Immature natural killer cell (primary cell): Measurements from ENCODE around the gene WTAP. TPM values are rescaled to one million over a fixed set of nuclear protein-coding genes. Genes with fewer than 3 reads are reported as not detected.
"Not testable (repeated sequence)": the region's sequence is repeated elsewhere in the genome, so short reads cannot be mapped to it uniquely, and the experiment has no call there.

Experiments used
- DNase-seq, 3 donors: peaks; one replicate each; pipeline ENCODE4 v3.0.0; 2022; ENCODE audit warnings: mixed read lengths in 1 of 3
- H3K27ac Mint-ChIP-seq, 6 donors: one replicate each; pipeline ENCODE4 v1.8.0; 2020; ENCODE audit warnings: mixed read lengths in 6 of 6, mild to moderate bottlenecking in 5 of 6, inconsistent platforms in 4 of 6, moderate library complexity in 3 of 6
- H3K27me3 Mint-ChIP-seq, 3 donors: one replicate each; pipeline ENCODE4 v1.8.0; 2020 to 2021; ENCODE audit warnings: low read depth in 3 of 3, mild to moderate bottlenecking in 3 of 3, mixed read lengths in 3 of 3, moderate library complexity in 3 of 3, inconsistent platforms in 1 of 3
- H3K36me3 Mint-ChIP-seq, 3 donors: one replicate each; pipeline ENCODE4 v1.8.0; 2020; ENCODE audit warnings: mixed read lengths in 3 of 3, inconsistent platforms in 2 of 3, mild to moderate bottlenecking in 2 of 3
- H3K4me1 Mint-ChIP-seq, 2 donors: one replicate each; pipeline ENCODE4 v1.8.0; 2020; ENCODE audit warnings: inconsistent platforms in 2 of 2, mild to moderate bottlenecking in 2 of 2, mixed read lengths in 2 of 2, moderate library complexity in 1 of 2
- H3K4me3 Mint-ChIP-seq, 5 donors: one replicate each; pipeline ENCODE4 v1.8.0; 2020; ENCODE audit warnings: mild to moderate bottlenecking in 5 of 5, mixed read lengths in 5 of 5, inconsistent platforms in 3 of 5, moderate library complexity in 3 of 5
- H3K9me3 Mint-ChIP-seq, 6 donors: one replicate each; pipeline ENCODE4 v1.8.0; 2020; ENCODE audit warnings: mild to moderate bottlenecking in 6 of 6, mixed read lengths in 6 of 6, inconsistent platforms in 4 of 6, moderate library complexity in 3 of 6
- polyA plus RNA-seq, 3 donors: library from polyadenylated mRNA; unstranded; fragments of 300-500 nt; fragmentation: Illumina TruSeq; gene quantifications; one replicate each; pipeline ENCODE4 v1.2.3, GENCODE V29; 2021

WTAP gene
- polyA plus RNA-seq, 3 donors from 2014 or later = 145 to 169 (median 150) TPM

DNA sequence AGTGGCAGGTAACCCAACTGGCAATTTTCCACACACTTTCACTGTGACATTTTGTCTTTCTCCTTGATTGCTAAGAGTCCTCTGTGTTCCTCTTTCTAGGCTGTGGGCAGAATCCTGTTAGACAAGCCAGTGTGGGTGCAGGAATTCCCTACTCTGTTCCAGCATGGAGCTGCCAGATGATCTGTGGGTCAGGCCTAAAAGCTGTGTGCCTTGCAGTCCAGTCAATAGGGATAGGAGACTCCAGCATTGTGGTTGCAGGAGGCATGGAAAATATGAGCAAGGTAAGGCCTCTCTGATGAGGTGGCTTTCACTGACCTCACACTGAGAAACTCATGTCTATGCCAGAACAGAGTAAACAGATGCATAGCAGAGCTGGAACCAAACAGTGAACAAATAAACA, 39.6 kb downstream of the WTAP start:
- no peaks in the 10 kb centered on the region for H3K9me3 Mint-ChIP-seq
- H3K36me3 Mint-ChIP-seq = peaks cover 25 to 40% (median 26%) of the 10 kb centered on the region in 3 donors
- DNase-seq = no peak
- H3K27me3 Mint-ChIP-seq = peaks cover 8 to 13% (median 9%) of the 10 kb centered on the region in 3 donors
- H3K4me3 Mint-ChIP-seq = no peak overlapping the region
- H3K4me1 Mint-ChIP-seq = peaks cover 9 to 12% of the 10 kb centered on the region in 2 donors
- no peak overlapping the region for H3K27ac Mint-ChIP-seq

DNA sequence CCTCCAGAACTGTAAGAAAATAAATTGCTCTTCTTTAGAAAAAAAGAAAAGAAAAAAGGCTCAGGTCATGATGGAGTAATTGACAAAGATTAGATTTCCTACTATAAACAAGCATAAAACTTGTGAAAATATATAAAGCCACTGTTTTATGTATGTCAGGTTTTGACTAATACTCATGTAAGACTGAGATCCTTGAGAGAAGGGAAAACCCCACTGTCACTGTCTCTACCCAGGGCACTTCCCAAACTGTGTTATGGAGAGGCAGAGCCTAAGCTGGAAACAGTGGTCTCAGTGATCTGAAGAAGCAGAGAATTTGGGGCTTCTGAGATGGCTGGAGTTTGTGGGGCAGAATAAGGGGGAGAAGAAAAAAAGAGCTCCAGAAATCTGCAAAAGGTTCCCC, 42.2 kb downstream of the WTAP start:
- H3K4me3 Mint-ChIP-seq = no peak overlapping the region
- peaks cover 0 to 10% (median 2%) of the 10 kb centered on the region in 3 donors for H3K27me3 Mint-ChIP-seq
- H3K36me3 Mint-ChIP-seq = peaks cover 25 to 40% (median 26%) of the 10 kb centered on the region in 3 donors
- H3K27ac Mint-ChIP-seq = no peak overlapping the region
- DNase-seq = no peak
- H3K9me3 Mint-ChIP-seq = no peaks in the 10 kb centered on the region
- H3K4me1 Mint-ChIP-seq = peaks cover 0 to 2% of the 10 kb centered on the region in 2 donors

DNA sequence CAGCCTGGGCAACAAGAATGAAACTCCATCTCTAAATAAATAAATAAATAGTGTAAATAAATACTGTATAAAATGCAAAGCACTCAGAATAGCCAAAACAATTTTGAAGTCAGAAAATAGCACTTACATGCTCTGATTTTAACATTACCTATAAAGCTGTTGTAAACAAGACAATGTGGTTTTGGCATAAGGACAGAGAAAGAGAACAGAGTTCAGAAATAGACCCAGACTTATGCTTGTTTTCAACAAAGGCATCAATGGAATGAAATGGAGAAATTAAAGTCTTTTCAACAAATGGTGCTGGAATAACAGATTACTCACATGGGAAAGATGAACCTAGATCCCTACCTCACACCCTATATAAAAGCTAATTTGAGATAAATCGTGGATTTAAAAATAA, 44.9 kb downstream of the WTAP start:
- Mint-ChIP-seq H3K4me1 (no peaks in the 10 kb centered on the region), H3K36me3 (peaks cover 25 to 30% (median 26%) of the 10 kb centered on the region in 3 donors), H3K9me3 (no peaks in the 10 kb centered on the region), H3K27me3 (peaks cover 0 to 10% (median 2%) of the 10 kb centered on the region in 3 donors), H3K27ac (no peak overlapping the region), H3K4me3 (no peak overlapping the region)
- no peak for DNase-seq

DNA sequence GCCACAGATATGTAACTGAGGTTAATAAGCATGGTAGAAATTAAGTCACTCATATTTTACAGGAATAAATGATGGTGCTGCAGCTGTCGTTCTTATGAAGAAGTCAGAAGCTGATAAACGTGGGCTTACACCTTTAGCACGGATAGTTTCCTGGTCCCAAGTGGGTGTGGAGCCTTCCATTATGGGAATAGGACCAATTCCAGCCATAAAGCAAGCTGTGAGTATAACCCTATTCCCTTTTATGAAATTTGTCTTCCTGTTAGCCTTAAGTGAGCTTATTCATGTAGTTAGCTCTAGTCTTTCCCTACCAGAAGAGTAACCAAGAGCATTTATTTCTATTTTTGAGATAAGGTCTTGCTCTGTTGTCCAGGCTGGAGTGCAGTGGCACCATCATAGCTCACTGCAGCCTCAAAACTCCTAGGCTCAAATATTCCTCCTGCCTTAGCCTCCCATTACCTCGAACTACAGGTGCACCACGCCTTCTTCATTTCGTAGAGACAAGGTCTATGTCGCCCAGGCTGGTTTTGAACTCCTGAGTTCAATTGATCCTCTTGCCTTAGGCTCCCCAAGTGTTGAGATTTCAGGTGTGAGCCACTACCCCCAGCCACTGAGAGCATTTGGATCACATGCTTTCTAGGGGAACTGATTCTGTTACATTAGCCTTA, 50.1 kb downstream of the WTAP start:
- H3K4me3 Mint-ChIP-seq = no peak overlapping the region
- H3K36me3 Mint-ChIP-seq = peaks cover 19 to 35% (median 20%) of the 10 kb centered on the region in 3 donors
- peaks cover 7 to 12% of the 10 kb centered on the region in 2 donors for H3K4me1 Mint-ChIP-seq
- H3K9me3 Mint-ChIP-seq = no peaks in the 10 kb centered on the region
- H3K27ac Mint-ChIP-seq = peak overlapping the region in 4 of 6 donors; percentile 20 to 61 (median 42)
- H3K27me3 Mint-ChIP-seq = peaks cover 0 to 1% (median 0%) of the 10 kb centered on the region in 3 donors
- no peak for DNase-seq

DNA sequence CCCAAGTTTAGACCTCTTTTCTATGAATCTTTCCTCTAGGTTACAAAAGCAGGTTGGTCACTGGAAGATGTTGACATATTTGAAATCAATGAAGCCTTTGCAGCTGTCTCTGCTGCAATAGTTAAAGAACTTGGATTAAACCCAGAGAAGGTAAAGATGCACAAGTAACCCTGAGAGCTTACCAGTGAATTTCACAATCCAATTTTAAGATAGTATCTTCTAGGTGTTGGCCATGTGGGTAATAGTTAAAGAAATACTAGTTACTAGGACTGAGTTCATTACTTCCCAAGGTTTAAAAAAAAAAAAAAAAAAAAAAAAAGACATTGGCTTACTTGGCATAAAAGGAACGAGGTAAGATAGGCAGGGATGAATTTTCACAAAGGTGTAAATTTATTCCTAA, 50.8 kb downstream of the WTAP start:
- H3K36me3 Mint-ChIP-seq = peaks cover 26 to 43% (median 27%) of the 10 kb centered on the region in 3 donors
- H3K4me3 Mint-ChIP-seq = no peak overlapping the region
- DNase-seq = no peak
- H3K9me3 Mint-ChIP-seq = no peaks in the 10 kb centered on the region
- H3K27ac Mint-ChIP-seq = peak overlapping the region in 2 of 6 donors; percentile 25 to 52
- H3K4me1 Mint-ChIP-seq = peaks cover 11 to 19% of the 10 kb centered on the region in 2 donors
- no peaks in the 10 kb centered on the region for H3K27me3 Mint-ChIP-seq

DNA sequence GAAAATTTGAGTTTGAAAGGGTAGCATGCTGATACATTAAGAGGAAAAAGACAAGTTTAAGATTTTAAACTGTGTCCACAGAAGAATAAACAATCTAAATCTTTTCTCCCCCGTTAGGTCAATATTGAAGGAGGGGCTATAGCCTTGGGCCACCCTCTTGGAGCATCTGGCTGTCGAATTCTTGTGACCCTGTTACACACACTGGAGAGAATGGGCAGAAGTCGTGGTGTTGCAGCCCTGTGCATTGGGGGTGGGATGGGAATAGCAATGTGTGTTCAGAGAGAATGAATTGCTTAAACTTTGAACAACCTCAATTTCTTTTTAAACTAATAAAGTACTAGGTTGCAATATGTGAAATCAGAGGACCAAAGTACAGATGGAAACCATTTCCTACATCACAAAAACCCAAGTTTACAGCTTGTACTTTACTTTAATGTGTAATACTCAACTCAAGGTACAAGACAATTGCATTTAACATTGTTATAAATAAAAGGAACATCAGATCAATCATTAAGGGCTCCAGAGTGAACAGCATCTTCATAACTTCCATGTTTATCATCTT, 51.3 kb downstream of the WTAP start:
- no peak for DNase-seq
- H3K9me3 Mint-ChIP-seq = no peaks in the 10 kb centered on the region
- H3K4me1 Mint-ChIP-seq = peaks cover 11 to 23% of the 10 kb centered on the region in 2 donors
- peaks cover 26 to 43% (median 28%) of the 10 kb centered on the region in 3 donors for H3K36me3 Mint-ChIP-seq
- H3K4me3 Mint-ChIP-seq = no peak overlapping the region
- H3K27ac Mint-ChIP-seq = peak overlapping the region in 2 of 6 donors; percentile 11 to 52
- no peaks in the 10 kb centered on the region for H3K27me3 Mint-ChIP-seq

DNA sequence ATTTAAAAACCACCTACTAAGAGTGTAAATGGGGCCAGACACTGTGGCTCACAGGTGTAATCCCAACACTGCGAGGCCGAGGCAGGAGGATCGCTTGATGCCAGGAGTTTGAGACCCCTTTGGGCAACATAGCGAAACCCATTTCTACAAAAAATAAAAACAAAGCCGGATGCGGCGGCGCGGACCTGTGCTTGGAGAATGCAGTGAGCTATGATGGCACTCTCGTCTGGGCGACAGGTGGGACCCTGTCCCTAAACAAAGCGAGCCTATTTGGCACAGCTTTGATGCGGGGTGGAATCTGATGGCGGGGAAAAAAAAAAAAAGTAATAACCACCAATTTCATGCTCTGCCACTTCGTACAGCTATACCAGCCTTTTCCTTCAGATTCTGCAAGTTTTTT, 61.0 kb downstream of the WTAP start:
- Mint-ChIP-seq H3K36me3 (peaks cover 4 to 23% (median 9%) of the 10 kb centered on the region in 3 donors), H3K27ac (peak overlapping the region; percentile 73 to 97 (median 85)), H3K9me3 (no peaks in the 10 kb centered on the region), H3K4me1 (peaks cover 44 to 83% of the 10 kb centered on the region in 2 donors), H3K27me3 (peaks cover 7 to 11% (median 8%) of the 10 kb centered on the region in 3 donors), H3K4me3 (peak overlapping the region; percentile 87 to 100 (median 99))
- no peak for DNase-seq

DNA sequence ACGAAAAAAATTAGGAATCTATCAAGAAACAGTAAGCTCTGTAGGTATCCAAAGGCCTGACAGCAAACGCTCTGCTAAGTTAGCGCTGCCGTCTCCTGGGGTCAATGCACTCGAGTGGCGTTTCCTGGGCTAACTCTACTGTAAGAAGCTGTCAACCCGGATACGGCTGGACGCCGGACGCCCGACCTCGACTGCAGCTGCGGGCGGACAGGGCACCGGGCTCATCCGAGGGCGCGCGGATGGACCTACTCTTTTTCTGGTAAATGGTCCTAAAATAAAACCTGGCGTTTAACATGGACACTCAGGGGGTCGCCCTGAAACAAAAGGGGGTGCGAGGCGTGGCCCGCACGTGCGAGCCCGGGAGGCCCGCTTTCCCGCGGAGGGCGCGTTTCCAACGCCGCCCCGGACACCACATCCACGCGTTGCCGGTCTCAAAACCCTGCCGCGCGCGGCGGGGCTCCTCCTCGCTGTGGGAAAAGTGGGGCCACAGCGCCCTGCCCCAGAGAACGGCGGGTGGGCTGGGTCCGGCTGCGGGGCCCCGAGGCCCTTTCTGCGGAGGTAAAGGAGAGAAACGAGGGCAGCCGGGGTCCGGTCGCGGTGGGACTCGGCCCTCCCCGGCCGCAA, 61.6 kb downstream of the WTAP start:
- Mint-ChIP-seq H3K27ac (peak overlapping the region; percentile 73 to 97 (median 85)), H3K9me3 (no peaks in the 10 kb centered on the region), H3K4me1 (peaks cover 43 to 84% of the 10 kb centered on the region in 2 donors), H3K27me3 (peaks cover 7 to 11% (median 8%) of the 10 kb centered on the region in 3 donors), H3K4me3 (peak overlapping the region; percentile 87 to 100 (median 99)), H3K36me3 (peaks cover 4 to 24% (median 9%) of the 10 kb centered on the region in 3 donors)
- DNase-seq = peak; percentile 22 to 35 (median 30)

DNA sequence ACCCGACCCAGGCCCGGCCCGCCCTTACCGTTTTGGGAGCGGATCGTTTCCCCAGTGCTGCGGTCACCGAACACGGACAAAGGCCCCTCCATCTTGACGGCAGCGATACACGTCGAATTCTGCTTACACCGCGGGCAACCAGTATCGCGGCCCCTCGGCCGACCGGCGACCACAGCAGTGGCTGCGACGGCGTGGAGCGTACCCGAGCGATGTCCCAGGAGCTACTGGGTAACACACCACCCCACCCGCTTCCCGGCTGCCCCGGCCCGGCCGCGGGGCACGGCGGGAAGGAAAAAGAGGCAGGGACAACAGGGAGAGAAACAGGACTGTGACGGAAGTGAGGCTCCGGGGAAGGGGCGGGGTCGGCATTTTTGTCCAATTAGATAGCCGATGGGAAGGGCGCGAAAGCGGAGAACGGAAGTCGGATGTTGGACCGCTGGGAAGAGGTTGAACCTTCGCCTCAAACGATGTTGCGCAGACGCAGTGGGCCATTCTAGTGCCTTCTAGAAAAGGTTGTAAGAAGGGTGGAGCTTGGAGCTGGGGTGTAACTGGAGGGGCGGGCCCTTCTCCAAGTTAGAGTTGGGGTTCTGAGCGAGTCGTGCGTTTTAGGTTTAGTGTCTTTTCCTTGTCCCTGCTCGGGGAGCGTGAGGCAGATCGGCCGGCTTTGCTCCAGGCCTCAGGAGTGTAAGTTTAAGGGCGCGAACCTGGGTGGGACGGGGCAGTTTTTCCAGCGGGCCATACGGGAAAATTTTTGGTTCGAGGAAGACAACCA, 62.3 kb downstream of the WTAP start, which contains the start of gene TCP1:
Gene TCP1 (minus strand): TSS at position 226 of the 772 bp plus-strand sequence. CDS start 134 bp downstream, at position 92.
- Mint-ChIP-seq H3K27me3 (peaks cover 7 to 11% (median 8%) of the 10 kb centered on the region in 3 donors), H3K4me3 (peak within 1 kb of the TSS; percentile 98 to 100 (median 100)), H3K4me1 (peaks cover 43 to 87% of the 10 kb centered on the region in 2 donors), H3K36me3 (peaks cover 4 to 29% (median 9%) of the 10 kb centered on the region in 3 donors), H3K27ac (peak within 1 kb of the TSS; percentile 95 to 99 (median 98)), H3K9me3 (no peaks in the 10 kb centered on the region)
- peak; percentile 97 for DNase-seq

DNA sequence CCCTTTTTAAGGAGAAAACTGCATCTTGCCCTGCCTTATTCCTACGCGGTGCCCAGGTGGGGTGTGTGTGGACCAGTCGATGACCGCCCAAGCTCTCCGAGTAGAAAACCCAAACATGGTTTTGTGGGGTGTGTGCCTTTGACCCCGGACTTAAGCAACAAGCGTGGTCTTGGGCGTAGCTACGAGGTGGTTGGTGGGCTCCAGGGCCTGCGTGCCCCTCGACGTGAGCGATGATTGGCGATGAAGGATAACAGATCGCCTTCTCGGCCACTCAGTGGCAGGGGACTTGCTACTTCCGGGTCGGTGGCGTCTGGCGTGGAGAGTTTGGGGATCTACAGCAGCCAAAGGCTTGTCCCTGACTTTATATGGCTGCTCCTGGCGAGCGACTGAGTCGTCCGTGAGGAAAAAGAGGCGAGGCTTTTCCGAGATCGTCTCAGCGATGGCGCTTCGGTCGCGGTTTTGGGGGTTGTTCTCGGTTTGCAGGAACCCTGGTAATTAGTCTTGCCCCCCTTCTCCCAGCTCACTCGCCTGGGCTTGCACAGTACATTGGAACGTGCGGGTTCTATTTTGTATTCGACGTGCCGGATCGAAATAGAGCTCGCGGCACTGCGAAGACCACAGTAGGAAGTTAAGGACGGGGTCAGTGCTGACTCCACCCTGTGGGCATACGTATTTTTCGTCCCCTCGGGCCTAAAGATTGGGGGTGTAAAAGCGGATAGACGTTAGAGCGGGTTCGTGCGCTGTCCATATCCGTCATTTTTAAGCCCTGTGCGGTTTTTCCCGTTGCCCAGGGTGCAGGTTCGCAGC, 63.0 kb downstream of the WTAP start, which contains the start of gene MRPL18:
Gene MRPL18 (plus strand): TSS at position 319 of the 807 bp plus-strand sequence. CDS start 121 bp downstream, at position 440.
- Mint-ChIP-seq H3K27me3 (peaks cover 7 to 11% (median 8%) of the 10 kb centered on the region in 3 donors), H3K27ac (peak within 1 kb of the TSS; percentile 95 to 99 (median 98)), H3K36me3 (peaks cover 4 to 29% (median 7%) of the 10 kb centered on the region in 3 donors), H3K4me1 (peaks cover 44 to 84% of the 10 kb centered on the region in 2 donors), H3K4me3 (peak within 1 kb of the TSS; percentile 98 to 100 (median 100)), H3K9me3 (no peaks in the 10 kb centered on the region)
- DNase-seq = peak; percentile 85 to 89 (median 87)

DNA sequence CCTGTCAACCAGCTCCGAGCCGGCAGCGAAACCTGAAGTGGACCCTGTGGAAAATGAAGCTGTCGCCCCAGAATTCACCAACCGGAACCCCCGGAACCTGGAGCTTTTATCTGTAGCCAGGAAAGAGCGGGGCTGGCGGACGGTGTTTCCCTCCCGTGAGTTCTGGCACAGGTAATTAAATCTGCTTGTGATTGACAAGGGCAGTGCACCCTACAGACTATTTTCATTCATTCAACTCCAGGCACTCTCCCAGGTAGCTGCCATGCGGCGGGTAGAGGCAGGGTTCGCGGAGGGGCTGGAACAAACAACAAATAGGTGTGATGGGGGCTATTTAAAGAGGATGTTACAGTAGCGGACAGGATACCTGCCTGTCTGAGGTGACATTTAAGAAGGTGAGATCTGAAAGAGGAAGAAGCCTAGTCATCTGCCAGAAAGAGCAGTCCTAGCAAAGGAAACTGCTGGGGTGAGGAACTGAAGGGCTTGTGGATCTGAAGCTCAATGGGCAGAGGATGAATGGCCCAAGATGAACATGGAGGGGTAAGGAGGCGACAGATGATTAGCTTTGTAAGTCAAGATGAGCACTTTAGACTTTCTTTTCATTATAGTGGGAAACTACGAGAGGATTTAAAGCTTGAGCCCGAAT, 63.8 kb downstream of the WTAP start:
- DNase-seq = peak in 1 of 3 donors; percentile 6
- Mint-ChIP-seq H3K27me3 (peaks cover 7 to 11% (median 8%) of the 10 kb centered on the region in 3 donors), H3K36me3 (peaks cover 4 to 24% (median 6%) of the 10 kb centered on the region in 3 donors), H3K27ac (peak overlapping the region; percentile 95 to 99 (median 98)), H3K4me1 (peaks cover 42 to 76% of the 10 kb centered on the region in 2 donors), H3K4me3 (peak overlapping the region; percentile 98 to 100 (median 100)), H3K9me3 (no peaks in the 10 kb centered on the region)

DNA sequence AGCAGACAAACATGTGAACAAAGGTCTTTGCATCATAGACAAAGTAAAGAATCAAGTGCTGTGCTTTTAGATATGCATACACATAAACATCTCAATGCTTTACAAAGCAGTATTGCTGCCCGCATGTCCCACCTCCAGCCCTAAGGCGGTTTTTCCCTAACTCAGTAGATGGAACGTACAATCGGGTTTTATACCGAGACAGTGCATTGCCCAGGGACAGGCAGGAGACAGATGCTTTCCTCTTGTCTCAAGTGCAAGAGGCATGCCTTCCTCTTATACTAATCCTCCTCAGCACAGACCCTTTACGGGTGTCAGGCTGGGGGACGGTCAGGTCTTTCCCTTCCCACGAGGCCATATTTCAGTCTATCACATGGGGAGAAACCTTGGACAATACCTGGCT, 67.7 kb downstream of the WTAP start:
- Mint-ChIP-seq H3K4me1 (peaks cover 21 to 51% of the 10 kb centered on the region in 2 donors), H3K36me3 (peaks cover 6 to 37% (median 18%) of the 10 kb centered on the region in 3 donors)
- not testable (repeated sequence) for H3K27ac Mint-ChIP-seq, H3K9me3 Mint-ChIP-seq, H3K27me3 Mint-ChIP-seq, DNase-seq, H3K4me3 Mint-ChIP-seq
